ENCODE measurements around the gene RYR3. TPM values are rescaled to one million over a fixed set of nuclear protein-coding genes. Genes with fewer than 3 reads are reported as not detected.
"Not testable (repeated sequence)": the region's sequence is repeated elsewhere in the genome, so short reads cannot be mapped to it uniquely, and the experiment has no call there.

Gene RYR3
- total RNA-seq, 1 donor from 2014 or later = 15.4 TPM

- DNase-seq = no peak
Observed at GRCh38 chr15:33778852-33779251, 468.1 kb downstream of the RYR3 start.

- DNase-seq = no peak
Observed at GRCh38 chr15:33780011-33780768, 469.4 kb downstream of the RYR3 start.

- DNase-seq = no peak
Observed at GRCh38 chr15:33782966-33783365, 472.2 kb downstream of the RYR3 start.

- no peak for DNase-seq
Observed at GRCh38 chr15:33785366-33785765, 474.6 kb downstream of the RYR3 start.

- DNase-seq = no peak
Observed at GRCh38 chr15:33788906-33789540, 478.3 kb downstream of the RYR3 start.

- DNase-seq = no peak
Observed at GRCh38 chr15:33794453-33794852, 483.7 kb downstream of the RYR3 start.

GRCh38 chr15:33795070-33795469 lies 484.3 kb downstream of the RYR3 start:
- DNase-seq = no peak

GRCh38 chr15:33797651-33798050 lies 486.9 kb downstream of the RYR3 start:
- no peak for DNase-seq

GRCh38 chr15:33801954-33802353 lies 491.2 kb downstream of the RYR3 start:
- DNase-seq = no peak

GRCh38 chr15:33807665-33808064 lies 496.9 kb downstream of the RYR3 start:
- no peak for DNase-seq

GRCh38 chr15:33808720-33809457 lies 498.1 kb downstream of the RYR3 start:
- DNase-seq = no peak

GRCh38 chr15:33810073-33810595 lies 499.4 kb downstream of the RYR3 start:
- no peak for DNase-seq

- no peak for DNase-seq
Observed at GRCh38 chr15:33810806-33811205, 500.0 kb downstream of the RYR3 start.

- DNase-seq = no peak
Observed at GRCh38 chr15:33813891-33814290, 503.1 kb downstream of the RYR3 start.

GRCh38 chr15:33819499-33819898 lies 508.7 kb downstream of the RYR3 start:
- not testable (repeated sequence) for DNase-seq

GRCh38 chr15:33822479-33822878 lies 511.7 kb downstream of the RYR3 start:
- DNase-seq = no peak

GRCh38 chr15:33823119-33823518 lies 512.4 kb downstream of the RYR3 start:
- DNase-seq = no peak

- no peak for DNase-seq
Observed at GRCh38 chr15:33825453-33825852, 514.7 kb downstream of the RYR3 start.

- DNase-seq = no peak
Observed at GRCh38 chr15:33826201-33826600, 515.4 kb downstream of the RYR3 start.

- no peak for DNase-seq
Observed at GRCh38 chr15:33830351-33830750, 519.6 kb downstream of the RYR3 start.

GRCh38 chr15:33831646-33832045 lies 520.9 kb downstream of the RYR3 start:
- DNase-seq = no peak

GRCh38 chr15:33834892-33835743 lies 524.4 kb downstream of the RYR3 start:
- no peak for DNase-seq
